Esophagus muscularis mucosa (tissue), 4 donors: ENCODE data around the gene ZMAT2. TPM values are rescaled to one million over a fixed set of nuclear protein-coding genes. Genes with fewer than 3 reads are reported as not detected.
"Not testable (repeated sequence)": the region's sequence is repeated elsewhere in the genome, so short reads cannot be mapped to it uniquely, and the experiment has no call there.

Source experiments
- DNase-seq: peaks from one replicate; pipeline ENCODE4 v3.0.0-alpha.2; 2017; ENCODE audit errors: extremely low spot score
- H3K27ac ChIP-seq, 4 donors: fragments of 200-600 bp; sonication (generic); replicated peaks in 1 of 4; 1 replicate in 3 of 4; 2 replicates in 1 of 4; pipeline ENCODE4 v1.5.1; 2016 to 2019; ENCODE audit warnings: mild to moderate bottlenecking in 1 of 4
- H3K27me3 ChIP-seq, 4 donors: fragments of 200-600 bp; sonication (generic); one replicate each; pipeline versions ENCODE4 v1.5.1 to v1.6.0; 2016 to 2019
- H3K36me3 ChIP-seq, 4 donors: fragments of 200-600 bp; sonication (generic); one replicate each; pipeline ENCODE4 v1.5.1; 2016 to 2019
- H3K4me1 ChIP-seq, 4 donors: fragments of 200-600 bp; sonication (generic); one replicate each; pipeline ENCODE4 v1.5.1; 2016 to 2019
- H3K4me3 ChIP-seq, 4 donors: fragments of 200-600 bp; sonication (generic); 1 replicate in 2 of 4; 2 replicates in 2 of 4; pipeline ENCODE4 v1.5.1; 2016 to 2019; ENCODE audit warnings: mild to moderate bottlenecking in 4 of 4, moderate library complexity in 1 of 4
- H3K9me3 ChIP-seq, 4 donors: fragments of 200-600 bp; sonication (generic); 1 replicate in 3 of 4; 2 replicates in 1 of 4; pipeline ENCODE4 v1.5.1; 2016 to 2019
- EP300 ChIP-seq: sonication (generic); formaldehyde crosslinking; IDR thresholded peaks from one replicate; pipeline ENCODE4 v1.6.1; 2017; ENCODE audit warnings: antibody characterized with exemption
- POLR2A ChIP-seq: fragments of 450-650 bp; IDR thresholded peaks from one replicate; pipeline ENCODE4 v1.6.1; 2017; ENCODE audit warnings: antibody characterized with exemption, moderate library complexity, mild to moderate bottlenecking, low read depth
- POLR2AphosphoS5 ChIP-seq, 2 donors: sonication (generic); formaldehyde crosslinking; IDR thresholded peaks; one replicate each; pipeline ENCODE4 v1.6.1; 2017; ENCODE audit warnings: antibody characterized with exemption in 2 of 2
- WGBS: methylation state at CpG from one replicate; pipeline ENCODE4 v1.1.5; 2018; 5-methylcytosine and 5-hydroxymethylcytosine counted together
- intact Hi-C: fragments of 100-400 bp; cut with DNase I; formaldehyde crosslinking; loops from one replicate; pipeline ENCODE4 v1.15.1; 2023
- total RNA-seq, 4 donors: library from RNA; depleted of rRNA; stranded (reverse); fragments of >200 nt; gene quantifications; one replicate each; pipeline versions ENCODE4 v1.1.0 to v1.2.1, GENCODE V29; 2016
- TF ChIP-seq, protein P1 (sequence below), 3 experiments: fragments of 200-600 bp in 2 of 3; fragments of 450-650 bp in 1 of 3; sonication (generic) in 2 of 3; IDR thresholded peaks; one replicate each; pipeline ENCODE4 v1.5.1; 2017 to 2019; ENCODE audit warnings: antibody characterized with exemption in 3 of 3, mild to moderate bottlenecking in 2 of 3, moderate library complexity in 1 of 3

Gene ZMAT2, protein sequence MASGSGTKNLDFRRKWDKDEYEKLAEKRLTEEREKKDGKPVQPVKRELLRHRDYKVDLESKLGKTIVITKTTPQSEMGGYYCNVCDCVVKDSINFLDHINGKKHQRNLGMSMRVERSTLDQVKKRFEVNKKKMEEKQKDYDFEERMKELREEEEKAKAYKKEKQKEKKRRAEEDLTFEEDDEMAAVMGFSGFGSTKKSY
- 10 to 100 TPM; 30.8 to 45.1 (median 38.0) TPM for total RNA-seq

DNA sequence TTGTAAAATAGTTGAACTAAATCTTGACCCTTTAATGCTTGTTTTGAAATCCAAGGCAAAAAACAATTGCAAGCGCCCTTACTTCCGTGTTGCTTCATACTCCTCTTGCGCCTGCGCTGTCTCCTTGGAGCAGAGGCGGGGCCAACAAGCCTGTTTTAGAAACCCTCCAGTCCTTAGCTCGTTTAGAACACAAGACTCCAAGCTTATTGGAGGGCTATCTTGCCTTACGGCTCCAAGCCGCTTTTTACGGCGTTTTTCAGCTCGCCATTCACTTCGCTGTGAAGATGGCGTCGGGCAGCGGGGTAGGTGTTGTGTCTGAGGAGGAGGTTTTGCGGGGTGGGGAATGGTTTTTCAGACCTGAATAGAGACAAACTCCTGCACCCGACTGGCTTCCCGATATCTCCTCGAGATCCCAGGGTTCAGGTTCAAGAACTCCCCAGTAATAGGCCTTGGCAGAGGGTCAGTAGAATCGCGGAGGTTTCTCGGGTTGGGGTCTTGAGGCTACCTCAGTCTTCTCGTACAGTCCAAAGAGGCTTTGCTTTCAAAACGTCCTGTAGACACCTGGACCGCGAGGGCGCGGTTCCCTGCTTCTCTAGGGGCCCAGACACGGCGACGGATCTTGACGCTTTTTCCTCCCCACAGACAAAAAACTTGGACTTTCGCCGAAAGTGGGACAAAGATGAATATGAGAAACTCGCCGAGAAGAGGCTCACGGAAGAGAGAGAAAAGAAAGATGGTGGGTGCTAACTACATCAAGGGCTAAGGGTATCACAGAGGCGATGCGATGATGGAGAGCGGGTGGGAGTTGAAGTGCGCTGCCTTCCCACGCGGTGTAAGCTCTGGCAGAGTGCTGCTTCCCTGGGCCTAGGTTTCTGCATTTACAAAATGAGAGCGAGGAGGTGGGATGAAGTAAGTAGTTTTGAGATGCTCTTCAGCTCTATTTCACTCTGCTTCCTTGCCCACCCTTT, at the start of gene ZMAT2:
ZMAT2 (plus strand) TSS at position 271 of the 968 bp plus-strand sequence; CDS start at position 285, 14 bp downstream.
- TF ChIP-seq POLR2A = peak; percentile 59
- peak; percentile 95 to 97 for TF ChIP-seq POLR2AphosphoS5 (IDR thresholded peaks at IDR 0.05)
- TF ChIP-seq, protein P1, sequence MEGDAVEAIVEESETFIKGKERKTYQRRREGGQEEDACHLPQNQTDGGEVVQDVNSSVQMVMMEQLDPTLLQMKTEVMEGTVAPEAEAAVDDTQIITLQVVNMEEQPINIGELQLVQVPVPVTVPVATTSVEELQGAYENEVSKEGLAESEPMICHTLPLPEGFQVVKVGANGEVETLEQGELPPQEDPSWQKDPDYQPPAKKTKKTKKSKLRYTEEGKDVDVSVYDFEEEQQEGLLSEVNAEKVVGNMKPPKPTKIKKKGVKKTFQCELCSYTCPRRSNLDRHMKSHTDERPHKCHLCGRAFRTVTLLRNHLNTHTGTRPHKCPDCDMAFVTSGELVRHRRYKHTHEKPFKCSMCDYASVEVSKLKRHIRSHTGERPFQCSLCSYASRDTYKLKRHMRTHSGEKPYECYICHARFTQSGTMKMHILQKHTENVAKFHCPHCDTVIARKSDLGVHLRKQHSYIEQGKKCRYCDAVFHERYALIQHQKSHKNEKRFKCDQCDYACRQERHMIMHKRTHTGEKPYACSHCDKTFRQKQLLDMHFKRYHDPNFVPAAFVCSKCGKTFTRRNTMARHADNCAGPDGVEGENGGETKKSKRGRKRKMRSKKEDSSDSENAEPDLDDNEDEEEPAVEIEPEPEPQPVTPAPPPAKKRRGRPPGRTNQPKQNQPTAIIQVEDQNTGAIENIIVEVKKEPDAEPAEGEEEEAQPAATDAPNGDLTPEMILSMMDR (IDR thresholded peaks at IDR 0.05) = no peak
- TF ChIP-seq EP300 = no peak
- Histone ChIP-seq H3K4me1 (peaks cover 11 to 24% (median 18%) of the 10 kb centered on the region in 4 donors), H3K36me3 (peaks cover 72 to 87% (median 82%) of the 10 kb centered on the region in 4 donors), H3K4me3 (peak within 1 kb of the TSS; percentile 73 to 87 (median 78)), H3K27me3 (no peaks in the 10 kb centered on the region), H3K9me3 (no peaks in the 10 kb centered on the region), H3K27ac (peak within 1 kb of the TSS; percentile 72 to 84 (median 74))
- intact Hi-C loops = no loop called here
- whole genome bisulfite sequencing = under 1% methylated on average over 44 of the region's 44 CpGs
- peak; percentile 96 for DNase-seq

DNA sequence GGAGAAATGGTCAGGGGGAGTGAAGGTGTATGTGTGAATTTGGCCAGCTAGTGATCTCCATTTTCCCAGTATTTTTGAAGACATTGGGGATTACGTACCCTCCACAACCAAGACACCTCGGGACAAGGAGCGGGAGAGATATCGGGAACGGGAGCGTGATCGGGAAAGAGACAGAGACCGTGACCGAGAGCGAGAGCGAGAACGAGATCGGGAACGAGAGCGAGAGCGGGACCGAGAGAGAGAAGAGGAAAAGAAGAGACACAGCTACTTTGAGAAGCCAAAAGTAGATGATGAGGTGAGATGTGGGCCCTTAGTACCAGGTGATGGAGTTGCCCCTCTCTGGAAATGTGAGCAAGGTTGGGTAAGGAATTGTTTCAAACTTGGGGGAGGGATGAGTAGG, 41.4 kb upstream of the ZMAT2 start:
- no peak for DNase-seq
- H3K36me3 ChIP-seq = peaks cover 89 to 96% (median 94%) of the 10 kb centered on the region in 4 donors
- 98% methylated on average over 17 of the region's 17 CpGs for WGBS

DNA sequence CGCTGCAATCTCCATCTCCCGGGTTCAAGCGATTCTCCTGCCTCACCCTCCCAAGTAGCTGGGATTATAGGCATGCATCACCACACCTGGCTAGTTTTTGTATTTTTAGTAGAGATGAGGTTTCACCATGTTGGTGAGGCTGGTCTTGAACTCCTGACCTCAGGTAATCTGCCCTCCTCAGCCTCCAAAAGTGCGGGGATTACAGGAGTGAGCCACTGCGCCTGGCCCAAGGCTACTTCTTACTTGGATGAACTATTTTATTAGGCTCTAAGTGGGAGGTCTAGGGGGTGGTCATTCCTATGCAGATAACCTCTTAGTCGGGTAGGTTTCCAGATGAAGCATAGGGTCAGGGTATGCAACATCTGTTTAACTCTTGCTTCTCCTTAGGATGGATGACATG, 39.9 kb upstream of the ZMAT2 start:
- H3K9me3 ChIP-seq, DNase-seq, H3K27ac ChIP-seq, H3K4me3 ChIP-seq, H3K27me3 ChIP-seq: not testable (repeated sequence)
- WGBS = 85% methylated on average over 6 of the region's 6 CpGs
- H3K4me1 ChIP-seq = peaks cover 7 to 11% (median 10%) of the 10 kb centered on the region in 4 donors
- H3K36me3 ChIP-seq = peaks cover 76 to 81% (median 79%) of the 10 kb centered on the region in 4 donors
- intact Hi-C loops = loop anchor here (5.0 to 10.0 kb wide), 2 partner anchors 37 to 286 kb away; no protein-coding TSS in a partner anchor

More for the DNA sequence above, 41.4 kb upstream of the ZMAT2 start:
- TF ChIP-seq POLR2A (no peak), POLR2AphosphoS5 (IDR thresholded peaks at IDR 0.05) (no peak), EP300 (no peak)
- TF ChIP-seq, protein P1 (IDR thresholded peaks at IDR 0.05) = no peak
- H3K4me3 ChIP-seq = no peak overlapping the region
- peaks cover 4 to 5% (median 4%) of the 10 kb centered on the region in 4 donors for H3K4me1 ChIP-seq
- intact Hi-C loops = no loop called here
- H3K27me3 ChIP-seq = no peaks in the 10 kb centered on the region
- H3K9me3 ChIP-seq = no peaks in the 10 kb centered on the region
- H3K27ac ChIP-seq = no peak overlapping the region

DNA sequence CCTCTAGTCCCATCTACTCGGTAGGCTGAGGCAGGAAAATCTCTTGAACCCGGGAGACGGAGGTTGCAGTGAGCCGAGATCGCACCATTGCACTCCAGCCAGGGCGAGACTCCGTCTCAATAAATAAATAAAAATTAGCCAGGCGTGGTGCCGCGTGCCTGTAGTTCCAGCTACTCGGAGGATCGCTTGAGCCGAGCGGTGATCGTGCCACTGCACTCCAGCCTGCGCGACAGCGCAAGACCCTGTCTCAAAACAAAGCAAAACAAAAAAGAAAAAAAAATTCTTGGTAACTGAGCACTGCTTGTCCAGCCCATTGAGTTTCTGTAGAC, 36.3 kb upstream of the ZMAT2 start:
- Histone ChIP-seq H3K27me3 (no peaks in the 10 kb centered on the region), H3K4me3 (peak overlapping the region; percentile 69 to 86 (median 78)), H3K27ac (peak overlapping the region; percentile 84 to 94 (median 92)), H3K4me1 (peaks cover 24 to 32% (median 29%) of the 10 kb centered on the region in 4 donors), H3K36me3 (peaks cover 50 to 65% (median 55%) of the 10 kb centered on the region in 4 donors), H3K9me3 (no peaks in the 10 kb centered on the region)
- DNase-seq = no peak
- intact Hi-C loops = loop anchor here (5.0 to 10.0 kb wide), 2 partner anchors 33 to 289 kb away; no protein-coding TSS in a partner anchor
- 23% methylated on average over 18 of the region's 18 CpGs for WGBS
- TF ChIP-seq, protein P1 (IDR thresholded peaks at IDR 0.05) = no peak
- TF ChIP-seq POLR2A (no peak), EP300 (no peak), POLR2AphosphoS5 (IDR thresholded peaks at IDR 0.05) (no peak)
